ENCODE results near the gene ACTN1.
"Not testable (repeated sequence)": the region's sequence is repeated elsewhere in the genome, so short reads cannot be mapped to it uniquely, and the experiment has no call there.

The ACTN1 gene

DNA sequence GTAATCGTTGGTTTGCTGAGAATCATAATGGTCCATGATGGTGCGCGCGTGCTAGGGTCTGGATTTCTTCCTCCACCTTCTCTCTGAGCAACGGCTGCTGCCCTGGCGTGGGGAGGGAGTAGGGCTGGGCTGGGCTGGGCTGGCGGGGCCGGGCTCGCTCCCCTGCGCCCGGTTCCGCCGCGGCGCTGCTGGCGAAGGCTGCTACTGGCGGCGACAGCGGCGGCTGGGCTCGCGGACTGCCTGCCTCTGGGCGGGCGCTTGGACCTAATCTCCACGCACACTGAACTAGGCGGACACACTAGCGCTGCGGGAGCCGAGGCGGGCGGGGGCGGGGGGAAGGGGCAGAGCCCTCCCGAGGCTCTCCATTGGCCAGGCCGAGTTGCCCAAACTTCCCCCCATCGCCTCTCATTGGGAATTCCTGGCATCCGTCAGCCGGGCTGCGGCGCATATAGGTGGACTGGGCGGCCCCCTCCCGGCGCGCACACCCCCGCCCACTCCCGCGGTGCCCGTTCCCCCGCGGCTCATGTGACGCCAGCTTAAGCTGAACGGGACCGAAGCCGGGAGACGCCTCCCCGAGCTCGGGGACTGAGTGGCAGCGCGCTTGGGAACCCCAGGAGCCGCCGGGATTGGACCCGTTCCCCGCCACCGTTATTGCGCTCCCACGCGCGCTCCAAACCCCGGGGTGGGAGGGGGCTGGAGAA, at the start of gene ACTN1:
TSS of gene ACTN1 (minus strand) at position 282 of the 701 bp plus-strand sequence. CDS start at position 36, 246 bp downstream.
- DNase-seq (ENCODE audit: low spot score): peak; percentile 64

DNA sequence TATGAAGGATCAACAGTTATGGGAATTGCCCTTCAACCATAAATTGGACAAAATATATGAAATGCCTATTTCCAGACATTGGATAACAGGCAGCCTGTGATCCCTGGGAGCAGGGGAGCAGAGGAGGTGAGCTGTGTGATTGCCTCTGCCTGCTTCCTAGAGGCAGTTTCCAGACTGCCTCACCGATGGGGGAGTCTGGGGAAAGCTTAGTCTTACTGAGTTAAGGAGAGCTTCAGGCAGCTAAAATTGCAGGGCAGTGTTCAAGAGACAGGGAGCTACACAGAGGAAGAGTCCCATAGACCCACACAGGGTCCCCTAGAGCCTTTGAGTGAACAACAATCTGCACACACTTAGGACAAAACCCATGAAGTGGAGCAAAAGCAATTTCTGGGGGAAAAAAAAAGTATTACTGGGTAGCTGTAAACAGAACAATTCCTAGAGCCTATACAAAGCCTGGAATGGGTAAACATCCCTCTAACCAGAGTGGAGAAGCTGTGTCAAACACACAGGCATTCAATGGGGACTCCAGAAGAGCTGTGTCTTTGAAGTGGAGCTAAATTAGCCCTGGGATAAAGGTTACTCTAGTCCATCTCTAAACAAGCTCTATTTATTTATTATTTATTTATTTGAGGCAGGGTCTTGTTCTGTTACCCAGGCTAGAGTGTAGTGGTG, 48.3 kb upstream of the ACTN1 start:
- no peak for DNase-seq (ENCODE audit: low spot score)

DNA sequence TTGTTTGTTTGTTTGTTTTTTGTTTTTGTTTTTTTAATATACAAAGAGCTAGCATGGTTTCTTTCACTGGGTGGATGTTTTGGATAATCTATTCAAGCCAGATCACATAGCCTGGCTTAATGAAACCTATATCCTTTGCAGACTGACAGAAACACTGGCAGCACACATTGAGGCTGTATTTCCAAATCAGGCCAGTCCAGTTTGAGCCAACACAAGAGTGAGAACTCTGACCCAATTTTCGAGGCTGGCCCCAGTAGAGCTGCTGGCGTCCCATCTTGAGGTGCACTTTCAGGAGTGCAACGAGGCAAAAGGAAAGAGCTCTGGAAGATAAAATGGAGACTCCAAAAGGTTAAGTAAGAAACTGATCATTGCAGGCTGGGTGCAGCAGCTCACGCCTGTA, 43.9 kb upstream of the ACTN1 start:
- DNase-seq (ENCODE audit: low spot score): no peak

DNA sequence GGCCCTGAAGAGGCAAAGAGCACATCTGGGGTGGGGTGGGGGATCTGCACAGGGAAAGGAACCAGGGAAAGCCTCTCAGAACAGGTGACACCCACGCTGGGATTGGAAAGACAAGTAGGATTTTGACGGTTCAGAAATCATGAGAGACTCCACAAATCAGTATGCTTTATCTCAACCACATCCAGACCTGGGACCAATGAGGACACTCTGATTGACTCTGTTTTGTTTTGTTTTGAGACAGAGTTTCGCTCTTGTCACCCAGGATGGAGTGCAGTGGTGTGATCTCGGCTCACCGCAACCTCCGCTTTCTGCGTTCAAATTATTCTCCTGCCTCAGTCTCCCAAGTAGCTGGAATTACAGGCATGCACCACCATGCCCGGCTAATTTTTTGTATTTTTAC, 43.0 kb upstream of the ACTN1 start:
- not testable (repeated sequence) for DNase-seq (ENCODE audit: low spot score)

DNA sequence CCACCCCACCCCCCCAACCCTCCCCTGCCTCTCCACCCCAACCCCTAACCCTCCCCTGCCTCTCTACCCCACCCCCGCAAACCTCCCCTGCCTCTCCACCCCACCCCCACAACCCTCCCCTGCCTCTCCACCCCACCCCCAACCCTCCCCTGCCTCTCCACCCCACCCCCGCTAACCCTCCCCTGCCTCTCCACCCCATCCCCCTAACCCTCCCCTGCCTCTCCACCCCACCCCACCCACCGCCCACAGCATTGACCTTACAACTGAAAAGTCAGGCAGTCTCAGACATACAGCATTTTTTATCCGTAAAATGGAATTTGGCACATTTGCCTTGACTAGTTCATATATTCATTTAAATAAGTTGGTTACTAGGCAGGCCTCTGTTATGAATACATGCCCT, 38.6 kb upstream of the ACTN1 start:
- DNase-seq (ENCODE audit: low spot score): no peak

DNA sequence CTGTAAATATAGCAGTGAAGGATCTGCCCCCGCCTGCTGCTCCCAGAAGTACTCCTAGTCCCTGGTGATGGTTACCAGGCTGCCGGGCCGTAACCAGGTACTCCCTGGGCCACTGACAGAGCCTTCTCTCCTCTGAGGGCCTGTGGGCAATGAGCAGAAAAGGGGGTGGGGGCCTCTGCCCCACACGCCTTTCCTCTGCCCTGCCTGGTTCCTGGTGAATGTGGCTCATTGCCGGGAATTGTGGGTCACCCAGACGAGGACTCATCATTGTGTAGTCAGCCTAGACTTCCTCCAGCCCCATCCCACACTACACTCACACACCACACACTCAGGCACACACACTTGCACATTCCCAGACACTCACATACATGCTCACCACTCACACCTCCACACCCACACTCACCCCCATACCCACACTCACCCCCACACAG, 35.7 kb upstream of the ACTN1 start:
- no peak for DNase-seq (ENCODE audit: low spot score)

DNA sequence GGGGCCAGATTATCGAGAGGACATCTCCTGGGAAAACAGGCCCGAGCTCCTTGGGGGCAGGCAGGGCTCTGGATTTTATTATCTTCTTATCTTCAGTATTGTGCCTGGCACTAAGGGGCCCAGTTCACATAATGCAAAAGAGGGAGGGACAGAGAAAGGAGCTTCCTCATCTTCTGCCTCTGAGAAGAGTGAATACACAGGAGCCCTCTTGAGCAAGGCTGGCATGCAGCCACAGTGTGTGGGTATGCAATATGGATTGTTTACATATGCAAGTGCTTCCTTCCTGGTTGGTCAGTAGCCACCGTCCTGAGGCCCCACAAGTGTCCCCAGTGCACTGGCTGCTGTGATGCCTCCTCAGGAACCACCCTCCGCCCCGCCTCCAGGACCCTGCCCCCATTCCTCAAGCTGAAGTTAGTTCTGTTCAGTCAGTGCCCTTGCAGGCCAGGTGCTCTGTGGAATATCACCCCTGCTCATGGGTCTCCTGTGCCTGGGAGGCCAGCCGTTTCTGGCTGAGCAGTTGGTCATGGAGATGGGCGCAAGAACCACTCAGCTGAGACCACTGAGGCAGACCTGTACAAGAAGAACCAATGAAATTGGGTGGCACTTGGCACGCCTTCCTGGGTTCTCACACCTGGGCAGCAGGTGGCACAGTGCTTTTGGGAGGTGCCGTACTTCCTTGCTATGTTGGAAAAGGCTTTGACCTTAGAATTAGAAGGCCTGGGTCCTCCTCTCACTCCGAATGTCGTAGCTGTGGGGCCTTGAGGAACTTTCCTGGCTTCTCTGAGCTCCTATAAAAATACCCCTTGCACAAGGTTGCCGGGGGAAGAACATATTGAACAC, 35.1 kb upstream of the ACTN1 start:
- no peak for DNase-seq (ENCODE audit: low spot score)

DNA sequence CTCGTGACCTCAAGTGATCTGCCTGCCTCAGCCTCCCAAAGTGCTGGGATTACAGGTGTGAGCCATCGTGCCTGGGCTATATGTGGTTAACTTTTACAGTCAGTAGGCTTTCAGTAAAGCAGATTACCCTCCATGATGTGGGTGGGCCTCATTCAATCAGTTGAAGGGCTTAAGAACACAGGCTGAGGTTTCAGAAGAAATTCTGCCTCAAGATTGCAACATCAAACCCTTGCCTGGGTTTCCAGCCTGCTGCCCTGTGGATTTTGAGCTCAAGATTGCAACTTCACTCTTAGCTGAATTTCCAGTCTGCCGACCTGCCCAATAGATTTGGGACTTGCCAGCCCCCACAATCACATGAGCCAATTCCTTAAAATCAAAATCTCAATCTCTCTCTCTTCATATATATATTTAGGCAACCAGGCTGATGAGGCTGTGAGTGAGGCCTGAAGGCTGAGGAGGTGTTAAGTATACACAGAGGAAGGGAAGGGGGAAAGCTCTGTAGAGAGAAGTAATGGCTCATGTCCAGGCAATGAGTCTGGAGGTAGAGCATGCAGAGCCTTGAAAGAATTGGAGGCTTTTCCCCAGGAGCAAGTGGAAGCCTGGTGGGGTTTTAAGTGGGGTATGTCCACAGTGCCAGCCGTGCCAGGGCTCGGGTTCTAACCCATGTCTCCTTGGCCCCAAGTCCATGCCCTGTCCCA, 33.3 kb upstream of the ACTN1 start:
- DNase-seq (ENCODE audit: low spot score): no peak

DNA sequence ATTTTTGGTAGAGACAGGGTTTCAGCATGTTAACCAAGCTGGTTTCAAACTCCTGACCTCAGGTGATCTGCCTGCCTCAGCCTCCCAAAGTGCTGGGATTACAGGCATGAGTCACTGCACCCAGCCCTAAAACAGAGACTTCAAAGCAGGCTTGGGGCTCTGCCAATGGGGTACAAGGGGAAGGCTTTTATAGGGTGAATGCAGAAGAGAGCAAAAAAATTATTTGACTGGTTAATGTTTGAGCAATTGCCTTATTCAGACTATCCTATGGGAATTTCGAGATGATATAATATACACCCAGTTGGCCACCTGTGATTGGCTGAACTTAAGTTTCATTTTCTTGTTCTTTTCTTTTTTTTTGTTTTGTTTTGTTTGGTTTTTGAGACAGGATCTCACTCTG, 31.5 kb upstream of the ACTN1 start:
- no peak for DNase-seq (ENCODE audit: low spot score)

DNA sequence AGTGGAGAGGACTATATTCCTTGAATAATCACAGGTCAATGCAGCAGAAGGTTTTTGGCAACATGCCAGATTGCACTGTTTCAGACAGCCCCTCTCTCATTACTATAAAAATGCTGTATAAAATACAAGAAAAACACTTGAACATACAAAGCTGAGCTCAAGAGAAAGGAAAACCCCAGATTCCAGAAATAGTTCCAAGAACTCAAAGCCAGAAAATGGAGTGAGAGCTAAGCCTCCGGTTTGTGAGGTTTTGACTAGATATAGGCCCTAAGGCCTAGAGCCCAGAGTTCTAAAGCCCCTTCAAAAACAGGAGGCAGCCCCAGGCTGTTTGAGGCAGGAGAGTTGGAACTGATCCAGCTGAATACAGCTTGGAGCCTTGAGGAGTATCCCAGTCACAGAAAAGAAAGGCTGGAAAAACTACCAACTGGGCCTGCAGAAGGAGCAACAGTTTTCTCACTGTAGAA, 29.4 kb upstream of the ACTN1 start:
- no peak for DNase-seq (ENCODE audit: low spot score)

DNA sequence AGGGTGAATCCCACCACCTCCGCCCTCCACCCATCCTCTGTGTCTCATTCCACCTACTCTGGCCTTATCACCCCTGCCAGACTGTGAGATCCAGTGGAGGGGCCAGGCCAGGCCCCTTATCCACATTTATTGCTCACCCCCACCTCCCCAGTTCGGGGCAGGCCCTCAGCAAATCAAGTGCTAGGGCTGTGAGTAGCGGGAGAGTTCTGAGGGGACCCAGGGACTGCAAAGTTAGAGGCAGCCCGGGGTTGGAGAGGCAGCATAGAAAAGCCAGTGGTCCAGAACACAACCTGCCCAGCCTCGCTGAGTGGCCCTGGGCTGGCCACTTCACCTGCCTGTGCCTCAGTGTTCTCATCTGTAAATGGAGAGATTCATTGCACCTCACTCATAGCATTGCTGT, 27.2 kb upstream of the ACTN1 start:
- no peak for DNase-seq (ENCODE audit: low spot score)

DNA sequence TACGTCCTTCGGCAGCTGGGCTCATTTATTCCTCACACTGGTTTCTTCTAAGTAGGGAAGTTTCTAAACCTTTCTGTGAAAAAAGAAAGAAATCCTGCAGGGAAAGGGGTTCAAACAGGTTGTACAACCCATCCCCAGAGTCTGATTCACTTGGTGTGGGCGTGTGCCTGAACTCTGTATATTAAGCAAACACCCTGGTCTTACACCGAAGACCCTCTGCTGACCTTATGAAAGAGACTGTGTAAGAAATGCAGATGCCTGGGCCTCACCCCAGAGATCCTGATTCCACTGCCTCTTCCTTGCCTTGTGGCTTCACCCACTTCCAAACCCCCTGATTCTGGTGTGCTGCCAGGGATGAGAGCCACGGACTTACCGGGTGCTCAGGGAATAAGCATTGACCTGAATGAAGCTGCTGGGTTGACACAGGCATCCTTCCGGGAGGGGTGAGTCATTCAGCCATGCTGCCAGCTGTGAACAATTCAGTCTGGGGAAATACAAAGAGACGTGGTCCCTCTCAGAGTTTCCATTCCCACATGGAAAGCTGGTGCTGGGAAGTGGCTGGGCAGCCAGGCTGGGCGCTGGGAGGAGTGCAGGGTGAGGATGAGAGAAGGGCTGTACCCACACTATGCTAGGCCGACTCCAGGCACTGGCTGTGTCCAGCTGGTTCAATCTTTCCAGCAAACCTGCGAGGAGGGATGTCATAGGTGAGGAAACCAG, 26.5 kb upstream of the ACTN1 start:
- no peak for DNase-seq (ENCODE audit: low spot score)

DNA sequence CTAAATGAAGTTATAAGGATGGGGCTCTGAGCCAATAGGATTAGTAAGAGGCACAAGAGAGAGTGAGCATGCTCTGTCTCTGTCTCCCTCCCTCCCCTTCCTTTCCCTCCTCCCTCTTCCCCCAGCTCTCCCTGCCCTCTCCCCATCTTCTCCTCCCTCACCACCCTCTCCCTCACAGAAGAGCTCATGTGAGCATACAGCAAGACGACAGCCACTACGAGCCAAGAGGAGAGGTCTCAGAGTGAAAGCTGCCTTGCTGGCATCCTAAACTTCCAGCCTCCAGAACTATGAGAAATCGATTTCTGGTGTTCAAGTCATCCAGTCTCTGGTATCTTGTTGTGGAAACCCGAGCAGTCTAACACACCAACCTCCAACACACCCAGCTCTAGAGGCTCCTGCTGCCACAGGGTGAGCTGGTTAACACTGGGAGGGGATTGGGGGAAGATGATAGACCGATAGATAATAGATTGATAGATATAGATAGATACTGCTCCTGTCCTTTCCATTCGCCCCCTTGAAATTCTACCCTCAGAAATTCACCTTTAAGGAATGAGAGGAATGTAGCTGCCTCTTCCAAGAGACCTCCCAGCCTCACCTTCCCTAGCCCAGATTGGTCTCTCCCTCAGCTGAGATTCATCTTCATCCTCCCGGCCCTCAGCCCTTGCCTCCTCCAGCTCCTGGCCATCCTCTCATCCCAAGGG, 25.8 kb upstream of the ACTN1 start:
- no peak for DNase-seq (ENCODE audit: low spot score)

DNA sequence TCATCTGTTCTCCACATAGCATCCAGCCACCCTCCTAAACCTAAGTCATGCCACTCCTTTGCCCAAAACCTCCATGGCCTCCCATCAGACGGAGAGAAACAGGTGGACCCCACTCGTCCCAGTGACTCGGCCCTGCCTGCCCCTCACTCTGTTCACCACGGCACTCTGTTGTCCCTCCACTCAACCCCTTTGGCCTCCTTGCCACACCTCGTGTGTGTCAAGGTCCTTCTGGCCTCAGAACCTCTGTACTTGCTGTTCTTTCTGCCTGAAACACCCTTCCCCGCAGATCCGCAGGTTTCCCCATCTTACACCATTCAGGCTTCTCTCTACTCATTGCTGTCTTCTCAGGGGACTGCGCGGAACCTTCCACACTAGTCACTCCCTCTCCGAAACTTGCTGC, 24.5 kb upstream of the ACTN1 start:
- no peak for DNase-seq (ENCODE audit: low spot score)

DNA sequence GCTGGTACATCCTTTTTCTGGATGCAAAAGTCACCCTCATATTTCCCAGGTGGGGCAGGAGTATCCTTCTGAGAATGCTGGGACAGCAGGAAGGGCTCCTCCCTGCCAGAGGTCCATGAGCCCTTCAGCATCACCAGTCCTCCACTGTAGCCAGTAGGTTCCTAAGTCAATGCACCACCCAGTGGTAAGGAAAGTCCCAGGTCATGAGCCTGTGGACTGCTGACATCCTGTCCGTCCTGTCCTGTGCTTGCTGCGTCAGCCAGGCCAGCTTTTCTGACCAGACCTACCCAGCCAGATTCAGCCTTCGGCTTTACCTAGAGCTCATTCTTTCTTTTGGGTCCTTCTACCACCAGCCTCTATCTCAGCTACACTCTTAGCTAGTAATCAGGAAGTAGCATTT, 23.0 kb upstream of the ACTN1 start:
- no peak for DNase-seq (ENCODE audit: low spot score)

DNA sequence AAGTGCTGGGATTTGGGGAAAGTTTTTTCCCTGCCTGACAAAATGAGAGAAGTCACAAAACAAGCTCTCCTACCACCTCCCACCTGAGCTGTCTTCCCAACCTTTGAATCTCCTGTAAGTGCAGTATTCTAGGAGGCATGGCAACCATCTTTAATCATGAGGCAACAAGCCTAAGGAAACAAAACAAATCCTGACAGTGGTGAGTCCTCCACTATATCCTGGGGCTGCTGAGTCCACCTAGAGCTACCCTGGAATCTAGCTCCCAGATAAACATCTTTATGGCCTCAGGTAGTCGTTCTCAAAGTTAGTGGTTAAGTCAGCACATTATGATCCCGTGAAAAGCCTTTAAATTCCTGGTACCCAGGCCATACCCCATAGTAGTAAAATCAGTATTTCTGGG, 22.3 kb upstream of the ACTN1 start:
- DNase-seq (ENCODE audit: low spot score): no peak

DNA sequence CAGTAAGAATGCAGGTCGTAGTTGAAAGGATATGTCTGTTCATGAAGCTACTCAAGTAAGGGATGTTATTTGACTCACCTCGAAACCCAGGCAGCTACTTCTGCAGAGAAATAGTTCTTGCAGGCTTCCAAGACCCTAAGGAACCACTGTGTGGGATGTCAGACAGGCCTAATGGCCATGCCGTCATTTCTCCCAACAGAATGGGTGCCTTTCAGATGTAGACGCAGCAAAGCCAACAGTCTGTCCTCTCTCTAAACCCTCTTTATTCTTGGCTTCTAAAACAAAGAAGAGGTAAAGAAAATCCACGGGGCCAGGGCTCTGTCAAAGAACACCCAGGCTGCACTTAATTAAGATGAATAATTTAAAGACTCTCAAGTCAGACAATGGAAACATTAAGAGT, 19.0 kb upstream of the ACTN1 start:
- DNase-seq (ENCODE audit: low spot score): no peak

DNA sequence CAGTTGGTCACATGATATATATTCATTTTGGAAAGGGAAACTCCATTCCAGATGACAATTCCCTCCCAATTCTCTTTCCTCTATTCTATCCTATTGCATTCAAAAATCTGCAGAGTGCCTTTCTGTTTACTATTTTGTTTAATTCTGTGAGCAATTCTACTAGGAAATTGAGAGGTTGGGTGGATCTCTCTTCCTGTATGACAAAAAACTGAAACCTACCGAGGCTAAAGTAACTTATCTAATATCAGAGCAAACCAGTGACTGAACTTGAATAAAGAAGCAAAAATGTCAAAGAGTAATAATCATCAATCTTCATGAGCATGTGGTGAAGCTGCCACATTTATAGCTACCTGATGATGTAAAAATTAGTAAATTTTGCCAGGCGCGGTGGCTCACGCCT, 16.6 kb upstream of the ACTN1 start:
- DNase-seq (ENCODE audit: low spot score): peak; percentile 13

DNA sequence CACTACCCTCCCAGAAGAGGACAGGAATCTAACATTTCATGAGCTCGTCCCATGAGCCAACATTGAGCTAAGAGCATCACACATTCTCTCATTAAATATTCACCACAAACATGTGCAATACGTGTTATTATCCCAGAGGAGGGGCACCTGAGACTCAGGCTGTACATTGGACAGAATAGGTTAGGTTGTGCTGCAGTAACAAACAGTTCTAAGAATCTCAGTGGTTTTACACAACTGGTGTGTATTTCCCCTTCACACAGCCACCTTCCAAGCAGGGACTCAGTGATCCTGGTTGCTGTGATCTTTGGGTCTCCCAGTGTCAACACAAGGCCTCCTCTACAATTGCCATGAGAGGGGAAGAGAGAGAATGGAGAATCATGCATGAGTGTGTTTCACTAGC, 15.0 kb upstream of the ACTN1 start:
- no peak for DNase-seq (ENCODE audit: low spot score)

DNA sequence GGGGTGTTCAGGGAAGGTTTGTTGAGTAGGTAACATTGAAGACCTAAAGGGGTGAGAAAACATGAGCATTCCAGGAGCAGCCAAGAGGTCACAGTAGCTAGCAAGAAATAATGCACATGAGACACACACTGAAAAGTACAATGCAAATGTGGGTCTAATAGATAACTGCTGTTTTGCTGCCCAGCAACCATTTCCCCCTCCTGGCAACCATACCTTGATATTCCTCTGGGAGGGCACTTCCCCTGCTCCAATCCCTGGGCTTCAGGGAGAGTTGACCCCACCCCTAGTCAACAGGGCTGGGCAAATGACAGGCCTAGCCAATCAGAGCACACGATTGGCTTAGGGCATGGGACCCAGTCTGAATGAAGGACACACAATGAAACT, 8.5 kb upstream of the ACTN1 start:
- no peak for DNase-seq (ENCODE audit: low spot score)

All from CD4-positive, alpha-beta T cell treated with Interleukin-15 for 4 hours (primary cell).